ENCODE data around the gene SCFD2. TPM values are rescaled to one million over a fixed set of nuclear protein-coding genes. Genes with fewer than 3 reads are reported as not detected.

The SCFD2 gene
- total RNA-seq, 3 donors from 2014 or later: 22.8 to 33.8 (median 25.0) TPM

DNA sequence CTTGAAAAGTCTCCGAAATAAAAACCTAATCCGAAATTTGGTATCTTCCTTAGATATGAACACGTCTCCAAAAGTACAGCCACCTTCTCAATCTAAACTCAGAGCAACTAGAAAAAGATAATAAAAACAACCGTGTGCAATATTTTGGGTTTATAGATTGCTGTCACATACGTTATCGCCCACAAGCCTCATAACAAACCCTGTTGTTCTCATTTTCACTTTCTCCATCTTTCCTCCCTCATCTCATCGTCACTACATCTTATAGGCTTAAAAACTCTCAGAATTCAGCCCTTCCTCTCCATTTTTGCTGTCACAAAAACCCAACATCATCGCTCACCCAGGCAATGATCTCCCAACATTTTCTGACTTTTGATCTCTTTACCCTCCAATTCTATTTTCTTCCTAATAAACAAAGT, 448 bp upstream of the SCFD2 start:
- H3K9me3 ChIP-seq: no peaks in the 10 kb centered on the region
- no peak for DNase-seq (ENCODE audit: low spot score in 2 of 2)
- peaks cover 0 to 9% of the 10 kb centered on the region in 2 donors for H3K4me1 ChIP-seq
- TF ChIP-seq, protein P1, sequence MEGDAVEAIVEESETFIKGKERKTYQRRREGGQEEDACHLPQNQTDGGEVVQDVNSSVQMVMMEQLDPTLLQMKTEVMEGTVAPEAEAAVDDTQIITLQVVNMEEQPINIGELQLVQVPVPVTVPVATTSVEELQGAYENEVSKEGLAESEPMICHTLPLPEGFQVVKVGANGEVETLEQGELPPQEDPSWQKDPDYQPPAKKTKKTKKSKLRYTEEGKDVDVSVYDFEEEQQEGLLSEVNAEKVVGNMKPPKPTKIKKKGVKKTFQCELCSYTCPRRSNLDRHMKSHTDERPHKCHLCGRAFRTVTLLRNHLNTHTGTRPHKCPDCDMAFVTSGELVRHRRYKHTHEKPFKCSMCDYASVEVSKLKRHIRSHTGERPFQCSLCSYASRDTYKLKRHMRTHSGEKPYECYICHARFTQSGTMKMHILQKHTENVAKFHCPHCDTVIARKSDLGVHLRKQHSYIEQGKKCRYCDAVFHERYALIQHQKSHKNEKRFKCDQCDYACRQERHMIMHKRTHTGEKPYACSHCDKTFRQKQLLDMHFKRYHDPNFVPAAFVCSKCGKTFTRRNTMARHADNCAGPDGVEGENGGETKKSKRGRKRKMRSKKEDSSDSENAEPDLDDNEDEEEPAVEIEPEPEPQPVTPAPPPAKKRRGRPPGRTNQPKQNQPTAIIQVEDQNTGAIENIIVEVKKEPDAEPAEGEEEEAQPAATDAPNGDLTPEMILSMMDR (IDR thresholded peaks at IDR 0.05): no peak
- TF ChIP-seq POLR2AphosphoS5 (IDR thresholded peaks at IDR 0.05): no peak
- TF ChIP-seq POLR2A (IDR thresholded peaks at IDR 0.05): no peak
- H3K36me3 ChIP-seq: no peaks in the 10 kb centered on the region
- H3K27ac ChIP-seq: peak overlapping the region; percentile 50 to 68
- intact Hi-C loops (cut with DNase I; ENCODE audit: low total_unique reads): no loop called here
- H3K27me3 ChIP-seq: peaks cover 0 to 3% of the 10 kb centered on the region in 2 donors
- peak overlapping the region; percentile 65 to 91 (median 87) for H3K4me3 ChIP-seq

DNA sequence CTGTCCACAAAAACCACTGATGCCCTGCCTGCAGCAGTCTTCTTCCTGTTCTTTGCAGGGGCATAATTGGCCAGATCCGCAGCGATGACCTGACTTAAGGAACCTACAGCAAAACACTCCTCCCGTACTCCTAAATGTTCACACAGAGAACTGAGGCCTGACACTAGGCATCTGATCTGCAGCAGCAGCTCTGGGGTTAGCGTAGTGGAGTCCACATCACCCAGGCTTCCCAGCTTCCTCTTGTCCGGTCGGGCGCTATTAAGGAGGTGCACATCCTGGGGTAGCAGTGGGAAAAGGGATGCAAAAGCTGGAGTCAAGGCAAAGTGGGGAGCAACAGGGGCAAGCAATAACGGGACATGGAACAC, 758 bp downstream of the SCFD2 start:
- H3K36me3 ChIP-seq: no peaks in the 10 kb centered on the region
- H3K9me3 ChIP-seq: no peaks in the 10 kb centered on the region
- H3K4me3 ChIP-seq: peak overlapping the region; percentile 65 to 91 (median 87)
- no peak for DNase-seq (ENCODE audit: low spot score in 2 of 2)
- peaks cover 0 to 9% of the 10 kb centered on the region in 2 donors for H3K4me1 ChIP-seq
- intact Hi-C loops (cut with DNase I; ENCODE audit: low total_unique reads): no loop called here
- H3K27me3 ChIP-seq: no peaks in the 10 kb centered on the region
- TF ChIP-seq POLR2A (IDR thresholded peaks at IDR 0.05) (no peak), POLR2AphosphoS5 (IDR thresholded peaks at IDR 0.05) (no peak)
- TF ChIP-seq, protein P1 (IDR thresholded peaks at IDR 0.05): no peak
- peak overlapping the region in 1 of 2 donors; percentile 40 for H3K27ac ChIP-seq

DNA sequence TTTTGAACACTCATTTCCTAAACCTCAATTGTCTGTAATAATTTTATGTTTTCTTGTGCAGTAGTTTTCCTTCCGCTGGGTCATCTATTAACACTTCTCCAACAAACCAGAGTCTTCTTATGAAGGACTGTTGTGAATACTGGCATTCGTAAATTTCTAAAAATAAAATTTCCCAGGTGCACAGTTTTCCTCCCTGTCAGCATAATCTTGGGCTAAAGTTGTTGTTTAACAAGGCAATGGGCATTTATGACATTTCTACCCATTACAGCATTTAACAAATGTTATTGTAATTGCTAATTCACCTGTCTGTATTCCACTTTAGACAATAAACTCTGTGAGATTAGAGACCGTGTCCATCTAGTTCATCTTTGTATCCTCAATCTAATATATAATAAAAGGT, 1.2 kb downstream of the SCFD2 start:
- Histone ChIP-seq H3K27me3 (no peaks in the 10 kb centered on the region), H3K4me3 (peak overlapping the region; percentile 65 to 91 (median 87)), H3K9me3 (no peaks in the 10 kb centered on the region), H3K36me3 (no peaks in the 10 kb centered on the region), H3K27ac (no peak overlapping the region), H3K4me1 (peaks cover 0 to 9% of the 10 kb centered on the region in 2 donors)
- no peak for DNase-seq (ENCODE audit: low spot score in 2 of 2)
- intact Hi-C loops (cut with DNase I; ENCODE audit: low total_unique reads): loop anchor here (5.0 kb wide), 1 partner anchor 168 kb away; no protein-coding TSS in a partner anchor
- TF ChIP-seq POLR2A (IDR thresholded peaks at IDR 0.05): no peak
- TF ChIP-seq POLR2AphosphoS5 (IDR thresholded peaks at IDR 0.05): no peak

DNA sequence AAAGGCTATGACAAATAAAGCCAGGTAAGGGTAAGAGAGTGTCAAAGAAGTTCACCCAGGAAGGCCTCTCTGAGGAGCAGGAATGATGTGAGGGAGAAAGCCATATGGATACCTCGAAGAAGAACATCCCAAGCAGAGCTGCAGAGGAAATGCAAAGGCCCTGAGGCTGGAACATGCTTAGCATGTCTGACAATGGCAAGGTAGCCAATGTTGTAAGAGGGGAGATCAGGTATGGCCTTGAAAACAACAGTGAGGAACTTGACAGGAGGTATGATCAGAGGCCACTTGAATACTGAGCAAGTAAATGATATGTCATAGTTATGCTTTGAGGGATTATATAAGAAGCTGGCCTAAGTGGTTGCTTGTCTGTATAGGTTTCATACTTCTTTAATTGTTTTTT, 3.8 kb downstream of the SCFD2 start:
- no peak for DNase-seq (ENCODE audit: low spot score in 2 of 2)
- H3K4me1 ChIP-seq: peaks cover 0 to 9% of the 10 kb centered on the region in 2 donors
- no peaks in the 10 kb centered on the region for H3K36me3 ChIP-seq
- intact Hi-C loops (cut with DNase I; ENCODE audit: low total_unique reads): loop anchor here (5.0 kb wide), 1 partner anchor 170 kb away; no protein-coding TSS in a partner anchor
- no peaks in the 10 kb centered on the region for H3K27me3 ChIP-seq
- H3K27ac ChIP-seq: no peak overlapping the region
- no peak overlapping the region for H3K4me3 ChIP-seq
- H3K9me3 ChIP-seq: no peaks in the 10 kb centered on the region
- TF ChIP-seq, protein P1 (IDR thresholded peaks at IDR 0.05): no peak
- TF ChIP-seq POLR2AphosphoS5 (IDR thresholded peaks at IDR 0.05) (no peak), POLR2A (IDR thresholded peaks at IDR 0.05) (no peak)

DNA sequence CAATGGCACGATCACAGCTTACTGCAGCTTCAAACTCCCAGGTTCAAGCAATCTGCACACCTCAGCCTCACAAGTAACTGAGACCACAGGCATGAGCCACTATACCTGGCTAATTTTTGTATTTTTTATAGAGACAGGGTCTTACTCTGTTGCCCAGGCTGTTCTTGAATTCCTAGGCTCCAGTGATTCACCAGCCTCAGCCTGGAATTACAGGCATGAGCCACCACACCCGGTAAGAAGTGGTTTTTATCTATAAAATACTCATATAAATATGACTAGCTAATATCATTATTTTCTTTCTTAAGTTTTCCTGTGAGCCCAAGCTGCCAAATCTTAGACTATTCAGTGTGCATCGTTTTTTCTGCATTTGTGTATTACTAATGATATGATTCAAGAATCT, 4.4 kb downstream of the SCFD2 start:
- no peaks in the 10 kb centered on the region for H3K27me3 ChIP-seq
- H3K27ac ChIP-seq: no peak overlapping the region
- no peaks in the 10 kb centered on the region for H3K9me3 ChIP-seq
- no peaks in the 10 kb centered on the region for H3K36me3 ChIP-seq
- peaks cover 0 to 9% of the 10 kb centered on the region in 2 donors for H3K4me1 ChIP-seq
- DNase-seq (ENCODE audit: low spot score in 2 of 2): no peak
- no peak for TF ChIP-seq POLR2AphosphoS5 (IDR thresholded peaks at IDR 0.05)
- no peak for TF ChIP-seq POLR2A (IDR thresholded peaks at IDR 0.05)
- TF ChIP-seq, protein P1 (IDR thresholded peaks at IDR 0.05): no peak
- H3K4me3 ChIP-seq: no peak overlapping the region
- intact Hi-C loops (cut with DNase I; ENCODE audit: low total_unique reads): loop anchor here (5.0 kb wide), 1 partner anchor 171 kb away; no protein-coding TSS in a partner anchor
